Measurements from ENCODE around the gene B3GNT5.

B3GNT5 gene

GRCh38 chr3:183266454-183266853 is 13.4 kb downstream of the B3GNT5 start:
- DNase-seq = no peak

GRCh38 chr3:183267140-183267539 is 14.1 kb downstream of the B3GNT5 start:
- DNase-seq = no peak

GRCh38 chr3:183268366-183268765 is 15.3 kb downstream of the B3GNT5 start:
- peak in 1 of 2 experiments; percentile 15 for DNase-seq

GRCh38 chr3:183269345-183269744 is 16.3 kb downstream of the B3GNT5 start:
- no peak for DNase-seq

GRCh38 chr3:183270344-183270743 is 17.3 kb downstream of the B3GNT5 start:
- DNase-seq = no peak

- no peak for DNase-seq
Observed at GRCh38 chr3:183272142-183272541, 19.1 kb downstream of the B3GNT5 start.

GRCh38 chr3:183272791-183273190 is 19.7 kb downstream of the B3GNT5 start:
- DNase-seq = no peak

GRCh38 chr3:183274609-183275008 is 21.6 kb downstream of the B3GNT5 start:
- DNase-seq = no peak

- no peak for DNase-seq
Observed at GRCh38 chr3:183275418-183275817, 22.4 kb downstream of the B3GNT5 start.

- no peak for DNase-seq
Observed at GRCh38 chr3:183275937-183276336, 22.9 kb downstream of the B3GNT5 start.

- no peak for DNase-seq
Observed at GRCh38 chr3:183277260-183277659, 24.2 kb downstream of the B3GNT5 start.

GRCh38 chr3:183278479-183279088 is 25.5 kb downstream of the B3GNT5 start:
- DNase-seq = peak; percentile 37 to 54

- no peak for DNase-seq
Observed at GRCh38 chr3:183279371-183279770, 26.3 kb downstream of the B3GNT5 start.

- DNase-seq = no peak
Observed at GRCh38 chr3:183281126-183281797, 28.2 kb downstream of the B3GNT5 start.

- DNase-seq = no peak
Observed at GRCh38 chr3:183283886-183284285, 30.8 kb downstream of the B3GNT5 start.

- no peak for DNase-seq
Observed at GRCh38 chr3:183284570-183284969, 31.5 kb downstream of the B3GNT5 start.

- no peak for DNase-seq
Observed at GRCh38 chr3:183285318-183285717, 32.3 kb downstream of the B3GNT5 start.

- DNase-seq = no peak
Observed at GRCh38 chr3:183285828-183286457, 32.9 kb downstream of the B3GNT5 start.

GRCh38 chr3:183287301-183287971 is 34.4 kb downstream of the B3GNT5 start:
- DNase-seq = no peak

- DNase-seq = no peak
Observed at GRCh38 chr3:183288117-183288516, 35.1 kb downstream of the B3GNT5 start.

- no peak for DNase-seq
Observed at GRCh38 chr3:183290216-183290615, 37.2 kb downstream of the B3GNT5 start.

GRCh38 chr3:183291497-183292031 is 38.5 kb downstream of the B3GNT5 start:
- no peak for DNase-seq

- DNase-seq = no peak
Observed at GRCh38 chr3:183293966-183294365, 40.9 kb downstream of the B3GNT5 start.

Measured in NCI-H526 (cell line).